Measurements from ENCODE around the gene ZSCAN4.

The ZSCAN4 gene

DNA sequence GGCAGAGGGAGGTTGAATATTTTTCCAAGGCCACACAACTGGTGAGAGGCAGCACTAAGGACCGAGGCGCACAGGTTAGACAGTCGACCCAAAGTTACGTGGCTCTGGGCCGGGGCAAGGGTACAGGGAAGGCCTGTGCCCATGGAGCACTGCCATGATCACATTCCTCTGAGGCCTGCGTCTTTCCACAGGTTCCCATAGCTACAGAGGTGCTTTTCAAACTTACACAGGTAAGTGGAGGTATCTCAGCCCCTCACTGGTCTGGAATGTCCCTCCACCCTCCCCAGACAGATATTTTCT, 35.0 kb upstream of the ZSCAN4 start:
- H4K20me1 ChIP-seq (ENCODE audit: insufficient read depth): no peaks in the 10 kb centered on the region
- no peaks in the 10 kb centered on the region for H3K79me2 ChIP-seq (ENCODE audit: insufficient read depth, low read depth)
- H3K4me3 ChIP-seq (IDR thresholded peaks at IDR 0.05; ENCODE audit: insufficient read depth, low read depth, low read length): no peak overlapping the region
- peaks cover 8% of the 10 kb centered on the region for H3K36me3 ChIP-seq (ENCODE audit: insufficient read depth)
- H3K27ac ChIP-seq: no peak overlapping the region
- no peak overlapping the region for H3K9ac ChIP-seq
- no peaks in the 10 kb centered on the region for H3K27me3 ChIP-seq (ENCODE audit: insufficient read depth, low read depth)
- H3K4me2 ChIP-seq: peak overlapping the region; percentile 64
- no peaks in the 10 kb centered on the region for H3K4me1 ChIP-seq (ENCODE audit: low read depth, poor library complexity, severe bottlenecking)
- H2AFZ ChIP-seq (ENCODE audit: low read depth): peak overlapping the region; percentile 80; the same call in 1 of the 2 replicates
- TF ChIP-seq, protein P1, sequence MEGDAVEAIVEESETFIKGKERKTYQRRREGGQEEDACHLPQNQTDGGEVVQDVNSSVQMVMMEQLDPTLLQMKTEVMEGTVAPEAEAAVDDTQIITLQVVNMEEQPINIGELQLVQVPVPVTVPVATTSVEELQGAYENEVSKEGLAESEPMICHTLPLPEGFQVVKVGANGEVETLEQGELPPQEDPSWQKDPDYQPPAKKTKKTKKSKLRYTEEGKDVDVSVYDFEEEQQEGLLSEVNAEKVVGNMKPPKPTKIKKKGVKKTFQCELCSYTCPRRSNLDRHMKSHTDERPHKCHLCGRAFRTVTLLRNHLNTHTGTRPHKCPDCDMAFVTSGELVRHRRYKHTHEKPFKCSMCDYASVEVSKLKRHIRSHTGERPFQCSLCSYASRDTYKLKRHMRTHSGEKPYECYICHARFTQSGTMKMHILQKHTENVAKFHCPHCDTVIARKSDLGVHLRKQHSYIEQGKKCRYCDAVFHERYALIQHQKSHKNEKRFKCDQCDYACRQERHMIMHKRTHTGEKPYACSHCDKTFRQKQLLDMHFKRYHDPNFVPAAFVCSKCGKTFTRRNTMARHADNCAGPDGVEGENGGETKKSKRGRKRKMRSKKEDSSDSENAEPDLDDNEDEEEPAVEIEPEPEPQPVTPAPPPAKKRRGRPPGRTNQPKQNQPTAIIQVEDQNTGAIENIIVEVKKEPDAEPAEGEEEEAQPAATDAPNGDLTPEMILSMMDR (conservative IDR thresholded peaks at IDR 0.05; ENCODE audit: low read depth, low read length): no peak

DNA sequence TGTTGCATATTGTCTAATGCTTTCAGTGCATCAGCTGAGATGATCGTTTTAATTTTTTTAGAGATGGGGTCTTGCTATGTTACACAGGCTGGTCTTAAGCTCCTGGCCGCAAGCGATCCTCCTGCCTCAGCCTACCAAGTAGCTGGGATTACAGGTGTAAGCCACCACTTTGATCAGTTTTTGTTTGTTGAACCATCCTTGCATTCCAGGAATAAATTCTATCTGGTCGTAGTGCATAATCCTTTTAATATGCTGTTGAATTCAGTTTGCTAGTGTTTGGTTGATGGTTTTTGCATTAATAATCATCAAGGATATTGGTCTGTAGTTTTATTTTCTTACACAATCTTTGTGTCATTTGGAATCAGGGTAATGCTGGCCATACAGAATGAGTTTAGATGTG, 31.4 kb upstream of the ZSCAN4 start:
- no peaks in the 10 kb centered on the region for H4K20me1 ChIP-seq (ENCODE audit: insufficient read depth)
- no peak overlapping the region for H3K4me3 ChIP-seq (IDR thresholded peaks at IDR 0.05; ENCODE audit: insufficient read depth, low read depth, low read length)
- no peaks in the 10 kb centered on the region for H3K4me1 ChIP-seq (ENCODE audit: low read depth, poor library complexity, severe bottlenecking)
- no peak overlapping the region for H2AFZ ChIP-seq (ENCODE audit: low read depth)
- no peaks in the 10 kb centered on the region for H3K79me2 ChIP-seq (ENCODE audit: insufficient read depth, low read depth)
- no peak overlapping the region for H3K9ac ChIP-seq
- no peaks in the 10 kb centered on the region for H3K27me3 ChIP-seq (ENCODE audit: insufficient read depth, low read depth)
- TF ChIP-seq, protein P1 (conservative IDR thresholded peaks at IDR 0.05; ENCODE audit: low read depth, low read length): no peak
- no peak overlapping the region for H3K4me2 ChIP-seq
- H3K36me3 ChIP-seq (ENCODE audit: insufficient read depth): peaks cover 24% of the 10 kb centered on the region
- no peak overlapping the region for H3K27ac ChIP-seq

DNA sequence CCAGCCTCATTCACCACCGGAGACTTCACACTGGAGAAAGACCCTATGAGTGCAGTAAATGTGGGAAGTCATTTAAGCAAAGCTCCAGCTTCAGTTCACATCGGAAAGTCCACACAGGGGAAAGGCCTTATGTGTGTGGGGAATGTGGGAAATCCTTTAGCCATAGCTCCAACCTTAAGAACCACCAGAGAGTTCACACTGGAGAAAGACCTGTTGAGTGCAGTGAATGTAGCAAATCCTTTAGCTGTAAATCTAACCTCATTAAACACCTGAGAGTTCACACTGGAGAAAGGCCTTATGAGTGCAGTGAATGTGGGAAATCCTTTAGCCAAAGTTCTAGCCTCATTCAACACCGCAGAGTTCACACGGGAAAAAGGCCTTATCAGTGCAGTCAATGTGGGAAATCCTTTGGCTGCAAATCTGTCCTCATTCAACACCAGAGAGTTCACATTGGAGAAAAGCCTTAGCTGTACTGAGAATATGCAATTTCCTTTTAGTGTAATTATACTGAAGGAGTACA, 27.0 kb upstream of the ZSCAN4 start:
- H4K20me1 ChIP-seq (ENCODE audit: insufficient read depth): no peaks in the 10 kb centered on the region
- H3K79me2 ChIP-seq (ENCODE audit: insufficient read depth, low read depth): no peaks in the 10 kb centered on the region
- no peak overlapping the region for H3K9ac ChIP-seq
- no peaks in the 10 kb centered on the region for H3K4me1 ChIP-seq (ENCODE audit: low read depth, poor library complexity, severe bottlenecking)
- no peak overlapping the region for H2AFZ ChIP-seq (ENCODE audit: low read depth)
- H3K4me2 ChIP-seq: no peak overlapping the region
- peaks cover 20% of the 10 kb centered on the region; the same call in 1 of the 2 replicates for H3K36me3 ChIP-seq (ENCODE audit: insufficient read depth)
- TF ChIP-seq, protein P1 (conservative IDR thresholded peaks at IDR 0.05; ENCODE audit: low read depth, low read length): no peak
- no peak overlapping the region for H3K27ac ChIP-seq
- H3K4me3 ChIP-seq (IDR thresholded peaks at IDR 0.05; ENCODE audit: insufficient read depth, low read depth, low read length): no peak overlapping the region
- no peaks in the 10 kb centered on the region for H3K27me3 ChIP-seq (ENCODE audit: insufficient read depth, low read depth)

GRCh38 chr19:57642396-57643046, 26.2 kb upstream of the ZSCAN4 start:
- Histone ChIP-seq H3K36me3 (ENCODE audit: insufficient read depth) (peaks cover 20% of the 10 kb centered on the region; the same call in 1 of the 2 replicates), H3K9ac (no peak overlapping the region)

More at GRCh38 chr19:57642396-57643046, 26.2 kb upstream of the ZSCAN4 start:
- H3K4me2 ChIP-seq: no peak overlapping the region
- H3K27me3 ChIP-seq (ENCODE audit: insufficient read depth, low read depth): no peaks in the 10 kb centered on the region
- no peaks in the 10 kb centered on the region for H4K20me1 ChIP-seq (ENCODE audit: insufficient read depth)
- TF ChIP-seq, protein P1 (conservative IDR thresholded peaks at IDR 0.05; ENCODE audit: low read depth, low read length): no peak
- no peak overlapping the region for H3K27ac ChIP-seq
- no peak overlapping the region for H2AFZ ChIP-seq (ENCODE audit: low read depth)
- no peak overlapping the region for H3K4me3 ChIP-seq (IDR thresholded peaks at IDR 0.05; ENCODE audit: insufficient read depth, low read depth, low read length)
- H3K4me1 ChIP-seq (ENCODE audit: low read depth, poor library complexity, severe bottlenecking): no peaks in the 10 kb centered on the region
- no peaks in the 10 kb centered on the region for H3K79me2 ChIP-seq (ENCODE audit: insufficient read depth, low read depth)

All from KMS-11 (cell line).